ENCODE results near the gene RNGTT. TPM values are rescaled to one million over a fixed set of nuclear protein-coding genes. Genes with fewer than 3 reads are reported as not detected.

Gene RNGTT
- total RNA-seq, 1 donor from 2014 or later, result 23.3 TPM

DNA sequence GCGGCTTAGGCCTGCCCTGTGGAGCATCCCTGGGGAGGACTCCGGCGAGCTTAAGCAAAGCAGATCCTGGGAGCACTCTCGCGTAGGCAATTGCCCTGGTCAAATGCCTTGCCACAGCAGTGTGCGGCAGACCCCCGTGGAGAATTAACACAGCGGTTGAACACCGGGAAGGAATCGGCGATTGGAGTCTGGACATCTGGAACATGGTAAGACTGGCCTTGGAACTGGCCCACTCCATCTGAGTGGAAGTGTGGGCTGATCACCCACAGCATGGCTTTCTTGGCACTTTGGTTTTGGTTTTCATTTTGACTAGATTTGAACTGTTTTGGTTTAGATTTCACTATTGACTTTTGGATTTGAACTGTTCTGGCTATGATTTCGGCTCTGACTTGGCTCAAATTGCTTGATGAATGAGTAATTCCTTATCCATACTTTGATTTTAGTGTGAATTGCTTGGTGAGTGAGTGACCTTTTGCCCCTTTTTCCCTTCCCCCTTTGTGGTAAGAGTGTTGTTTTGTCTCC, 300.7 kb downstream of the RNGTT start:
- Mint-ChIP-seq H3K4me3 (no peak overlapping the region), H3K36me3 (ENCODE audit: low read depth) (peaks cover 51% of the 10 kb centered on the region), H3K27me3 (ENCODE audit: low read depth) (no peaks in the 10 kb centered on the region), H3K9me3 (peaks cover 23% of the 10 kb centered on the region), H3K27ac (ENCODE audit: unreplicated experiment) (no peak overlapping the region), H3K4me1 (no peaks in the 10 kb centered on the region)
- no peak for DNase-seq (ENCODE audit: low read depth, low spot score)
- TF ChIP-seq, protein P1, sequence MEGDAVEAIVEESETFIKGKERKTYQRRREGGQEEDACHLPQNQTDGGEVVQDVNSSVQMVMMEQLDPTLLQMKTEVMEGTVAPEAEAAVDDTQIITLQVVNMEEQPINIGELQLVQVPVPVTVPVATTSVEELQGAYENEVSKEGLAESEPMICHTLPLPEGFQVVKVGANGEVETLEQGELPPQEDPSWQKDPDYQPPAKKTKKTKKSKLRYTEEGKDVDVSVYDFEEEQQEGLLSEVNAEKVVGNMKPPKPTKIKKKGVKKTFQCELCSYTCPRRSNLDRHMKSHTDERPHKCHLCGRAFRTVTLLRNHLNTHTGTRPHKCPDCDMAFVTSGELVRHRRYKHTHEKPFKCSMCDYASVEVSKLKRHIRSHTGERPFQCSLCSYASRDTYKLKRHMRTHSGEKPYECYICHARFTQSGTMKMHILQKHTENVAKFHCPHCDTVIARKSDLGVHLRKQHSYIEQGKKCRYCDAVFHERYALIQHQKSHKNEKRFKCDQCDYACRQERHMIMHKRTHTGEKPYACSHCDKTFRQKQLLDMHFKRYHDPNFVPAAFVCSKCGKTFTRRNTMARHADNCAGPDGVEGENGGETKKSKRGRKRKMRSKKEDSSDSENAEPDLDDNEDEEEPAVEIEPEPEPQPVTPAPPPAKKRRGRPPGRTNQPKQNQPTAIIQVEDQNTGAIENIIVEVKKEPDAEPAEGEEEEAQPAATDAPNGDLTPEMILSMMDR (conservative IDR thresholded peaks at IDR 0.05), result no peak

DNA sequence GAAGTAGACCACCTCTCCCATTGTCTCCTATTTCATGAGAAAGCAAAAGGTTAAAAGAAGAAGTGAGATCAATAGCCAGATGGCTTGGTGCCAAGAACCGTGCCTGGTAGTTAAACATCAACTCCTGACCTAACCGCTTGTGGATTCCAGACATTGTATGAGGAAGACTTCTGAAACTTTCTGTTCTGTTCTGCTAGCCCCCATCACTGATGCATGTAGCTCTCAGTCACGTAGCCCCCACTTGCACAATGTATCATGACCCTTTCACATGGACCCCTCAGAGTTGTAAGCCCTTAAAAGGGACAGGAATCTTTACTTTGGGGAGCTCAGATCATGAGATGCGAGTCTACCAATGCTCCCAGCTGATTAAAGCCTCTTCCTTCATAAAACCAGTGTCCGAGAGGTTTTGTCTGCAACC, 301.2 kb downstream of the RNGTT start:
- Mint-ChIP-seq H3K36me3 (ENCODE audit: low read depth) (peaks cover 51% of the 10 kb centered on the region), H3K27me3 (ENCODE audit: low read depth) (no peaks in the 10 kb centered on the region), H3K9me3 (peaks cover 23% of the 10 kb centered on the region), H3K27ac (ENCODE audit: unreplicated experiment) (no peak overlapping the region), H3K4me3 (no peak overlapping the region), H3K4me1 (no peaks in the 10 kb centered on the region)
- DNase-seq (ENCODE audit: low read depth, low spot score), result no peak
- TF ChIP-seq, protein P1 (conservative IDR thresholded peaks at IDR 0.05), result no peak

DNA sequence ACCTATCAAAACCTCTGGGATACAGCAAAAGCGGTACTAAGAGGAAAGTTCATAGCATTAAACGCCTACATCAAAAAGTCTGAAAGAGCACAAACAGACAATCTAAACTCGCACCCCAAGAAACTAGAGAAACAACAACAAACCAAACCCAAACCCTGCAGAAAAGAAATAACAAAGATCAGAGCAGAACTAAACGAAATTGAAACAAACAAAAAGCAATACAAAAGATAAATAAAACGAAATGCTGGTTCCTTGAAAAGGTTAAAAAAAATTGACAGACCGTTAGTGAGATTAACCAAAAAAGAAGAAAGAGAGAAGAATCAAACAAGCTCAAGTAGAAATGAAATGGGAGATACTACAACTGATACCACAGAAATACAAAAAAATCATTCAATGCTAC, 302.3 kb downstream of the RNGTT start:
- Mint-ChIP-seq H3K4me3 (no peak overlapping the region), H3K36me3 (ENCODE audit: low read depth) (peaks cover 45% of the 10 kb centered on the region), H3K27me3 (ENCODE audit: low read depth) (no peaks in the 10 kb centered on the region), H3K27ac (ENCODE audit: unreplicated experiment) (no peak overlapping the region), H3K4me1 (no peaks in the 10 kb centered on the region), H3K9me3 (peaks cover 23% of the 10 kb centered on the region)
- TF ChIP-seq, protein P1 (conservative IDR thresholded peaks at IDR 0.05), result no peak
- DNase-seq (ENCODE audit: low read depth, low spot score), result no peak

DNA sequence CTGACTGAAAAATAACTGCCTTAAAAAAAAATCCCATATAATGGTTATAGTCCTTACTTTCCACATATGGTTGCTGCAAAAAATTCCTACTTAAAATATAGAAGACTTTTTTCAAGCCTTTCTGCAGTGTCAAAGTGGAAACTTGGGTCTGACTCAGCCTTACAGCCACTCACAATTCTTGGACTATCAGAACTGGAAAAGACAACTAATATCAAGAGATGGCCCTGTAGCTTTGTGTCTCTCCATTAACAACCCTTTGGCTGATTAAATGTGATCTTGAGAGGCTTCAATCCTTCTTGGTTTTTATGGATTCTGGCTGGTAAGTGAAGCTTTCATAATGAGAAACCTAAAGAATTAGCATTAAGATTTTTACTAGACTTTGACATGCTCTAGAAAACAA, 307.8 kb downstream of the RNGTT start:
- TF ChIP-seq, protein P1 (conservative IDR thresholded peaks at IDR 0.05), result no peak
- Mint-ChIP-seq H3K9me3 (peaks cover 6% of the 10 kb centered on the region), H3K27me3 (ENCODE audit: low read depth) (no peaks in the 10 kb centered on the region), H3K36me3 (ENCODE audit: low read depth) (peaks cover 20% of the 10 kb centered on the region), H3K27ac (ENCODE audit: unreplicated experiment) (no peak overlapping the region), H3K4me1 (no peaks in the 10 kb centered on the region), H3K4me3 (no peak overlapping the region)
- DNase-seq (ENCODE audit: low read depth, low spot score), result no peak

DNA sequence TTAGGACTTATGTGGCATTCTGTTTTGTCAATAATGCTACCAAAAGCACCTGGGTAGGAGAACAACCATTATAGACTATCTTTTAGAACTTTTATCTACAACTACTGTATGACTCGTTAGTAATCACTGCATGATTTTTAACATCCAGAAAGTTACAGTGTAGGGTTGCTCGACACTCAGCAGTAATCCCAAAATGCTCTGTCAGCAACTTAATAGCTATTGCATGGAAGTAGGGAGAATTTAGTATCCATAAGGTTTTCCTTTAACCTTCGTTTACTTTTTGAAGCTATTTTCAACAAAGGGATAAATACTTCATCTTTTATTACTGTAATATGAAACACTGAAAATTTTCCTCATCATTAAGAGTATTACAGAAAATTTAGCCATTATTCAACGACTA, 309.5 kb downstream of the RNGTT start:
- DNase-seq (ENCODE audit: low read depth, low spot score), result no peak
- TF ChIP-seq, protein P1 (conservative IDR thresholded peaks at IDR 0.05), result no peak
- H3K9me3 Mint-ChIP-seq, result no peaks in the 10 kb centered on the region
- H3K27ac Mint-ChIP-seq (ENCODE audit: unreplicated experiment), result no peak overlapping the region
- H3K36me3 Mint-ChIP-seq (ENCODE audit: low read depth), result peaks cover 9% of the 10 kb centered on the region
- H3K4me1 Mint-ChIP-seq, result no peaks in the 10 kb centered on the region
- no peak overlapping the region for H3K4me3 Mint-ChIP-seq
- no peaks in the 10 kb centered on the region for H3K27me3 Mint-ChIP-seq (ENCODE audit: low read depth)

Measured in neural crest cell (in vitro differentiated cells).